Activated T-cell treated with anti-CD3 and anti-CD28 coated beads for 4 hours (primary cell): ENCODE data around the gene CCDC87.
A peak's percentile ranks its signal among the peaks of the same experiment; 100 is the strongest.
"Not testable (repeated sequence)": the region's sequence is repeated elsewhere in the genome, so short reads cannot be mapped to it uniquely, and the experiment has no call there.

Experiments
- DNase-seq: peaks from one replicate; pipeline ENCODE4 v3.0.0-alpha.2; 2020

Gene CCDC87

DNA sequence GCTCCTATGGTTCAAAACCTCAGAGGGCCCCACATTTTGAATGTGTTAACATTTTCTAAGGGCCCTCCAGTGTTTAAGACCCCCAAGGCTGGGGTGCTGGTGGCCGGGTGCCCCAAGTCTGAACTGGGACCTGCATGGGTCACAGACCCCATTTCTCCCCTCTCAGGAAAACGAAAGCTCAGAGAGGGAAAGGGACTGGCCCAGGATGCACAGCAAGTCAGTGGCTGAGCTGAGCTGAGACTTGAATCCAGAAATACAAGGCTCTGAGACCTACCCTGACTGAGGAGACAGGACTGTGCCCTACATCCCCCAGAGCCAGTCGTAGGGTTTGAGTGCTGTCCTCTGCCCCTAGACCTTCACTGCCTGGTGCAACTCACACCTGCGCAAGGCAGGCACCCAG, 42.0 kb downstream of the CCDC87 start:
- DNase-seq, result no peak

DNA sequence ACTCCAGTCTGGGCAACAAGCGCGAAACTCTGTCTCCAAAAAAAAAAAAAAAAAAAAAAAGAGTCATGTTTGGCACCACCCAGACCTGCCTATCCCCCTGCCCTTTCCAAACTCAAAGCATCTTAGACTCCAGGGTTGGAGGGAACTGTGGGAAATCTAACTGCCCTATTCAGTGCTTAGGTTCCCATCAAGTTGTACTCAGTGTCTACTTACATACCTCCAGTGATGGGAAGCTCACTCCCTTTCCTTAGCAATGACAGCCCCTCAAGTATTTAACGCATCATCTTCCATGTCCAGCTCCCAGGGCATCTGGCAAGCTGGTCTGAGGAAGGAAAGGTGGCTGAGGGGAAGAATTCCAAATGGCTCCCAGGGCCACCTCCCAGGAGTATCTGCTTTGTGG, 43.2 kb downstream of the CCDC87 start:
- DNase-seq, result no peak

DNA sequence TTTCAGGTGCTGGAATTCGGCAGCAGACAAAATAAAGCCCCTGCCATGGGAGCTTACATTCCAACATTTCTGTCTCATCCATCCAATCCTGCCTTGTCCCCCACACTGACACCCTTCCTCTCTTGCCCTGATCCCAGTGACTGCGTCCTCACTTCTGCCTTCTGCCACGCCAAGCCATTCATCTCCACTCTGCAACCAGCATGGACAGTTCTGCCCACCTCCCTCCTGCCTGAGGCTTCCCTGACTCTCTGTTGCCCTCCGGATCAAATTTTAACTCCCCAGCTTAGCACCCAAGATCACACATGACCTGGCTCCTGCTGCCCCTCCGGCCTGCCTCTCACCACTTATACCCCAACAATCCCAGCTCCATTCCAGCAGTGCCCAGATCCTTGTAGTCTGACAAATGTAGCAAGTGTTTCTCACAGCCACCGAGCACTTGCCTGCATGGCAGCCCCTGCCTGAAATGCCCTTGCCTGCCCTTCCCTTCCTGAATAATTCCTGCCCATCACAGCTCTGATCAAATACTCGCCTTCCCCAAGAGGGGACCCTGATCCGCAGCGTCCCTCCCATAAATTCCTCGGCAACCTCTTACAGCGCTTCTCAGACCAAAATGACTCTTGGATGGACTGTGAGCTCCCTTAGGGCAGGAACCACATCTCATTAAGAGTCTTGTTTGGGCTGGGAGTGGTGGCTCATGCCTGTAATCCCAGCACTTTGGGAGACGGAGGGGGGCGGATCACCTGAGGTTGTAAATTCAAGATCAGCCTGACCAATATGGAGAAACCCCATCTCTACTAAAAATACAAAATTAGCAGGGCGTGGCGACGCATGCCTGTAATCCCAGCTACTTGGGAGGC, 43.9 kb downstream of the CCDC87 start:
- no peak for DNase-seq

DNA sequence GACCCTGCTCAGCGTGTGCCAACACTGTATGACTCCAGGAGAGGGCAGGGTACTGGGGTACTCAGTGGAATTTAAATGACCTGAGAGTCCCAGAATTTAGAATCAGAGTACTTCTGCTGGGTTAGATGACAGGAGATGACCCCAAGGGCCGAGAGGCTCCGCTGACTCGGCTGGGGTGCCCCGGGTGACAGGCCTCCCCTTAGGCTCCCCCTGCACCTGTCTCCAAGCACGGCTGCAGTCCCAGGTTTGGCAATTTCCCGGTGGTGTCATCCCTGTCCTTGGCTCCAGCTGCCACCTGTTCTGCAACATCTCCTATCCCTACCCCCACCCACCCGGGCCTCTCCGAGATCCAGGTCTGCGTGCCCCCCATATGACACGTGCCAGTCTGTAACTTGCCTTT, 44.8 kb downstream of the CCDC87 start:
- DNase-seq, result no peak

DNA sequence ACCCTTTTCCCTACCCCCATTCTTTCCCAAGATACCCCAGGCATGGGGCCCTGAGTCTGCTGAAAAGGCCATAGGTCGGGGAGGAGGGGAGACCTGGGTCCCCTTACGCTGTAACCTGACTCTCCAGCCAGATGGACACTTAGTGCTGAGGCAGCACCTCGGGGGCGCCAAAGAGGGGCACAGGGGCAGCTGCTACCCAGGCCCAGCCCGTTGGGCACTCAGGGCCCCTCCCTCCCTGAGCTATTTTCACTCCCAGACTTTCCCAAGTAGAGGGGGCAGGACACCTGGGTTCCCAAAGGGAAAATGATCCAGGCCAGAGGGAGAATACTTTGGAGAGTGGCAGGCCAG, 45.2 kb downstream of the CCDC87 start:
- no peak for DNase-seq

DNA sequence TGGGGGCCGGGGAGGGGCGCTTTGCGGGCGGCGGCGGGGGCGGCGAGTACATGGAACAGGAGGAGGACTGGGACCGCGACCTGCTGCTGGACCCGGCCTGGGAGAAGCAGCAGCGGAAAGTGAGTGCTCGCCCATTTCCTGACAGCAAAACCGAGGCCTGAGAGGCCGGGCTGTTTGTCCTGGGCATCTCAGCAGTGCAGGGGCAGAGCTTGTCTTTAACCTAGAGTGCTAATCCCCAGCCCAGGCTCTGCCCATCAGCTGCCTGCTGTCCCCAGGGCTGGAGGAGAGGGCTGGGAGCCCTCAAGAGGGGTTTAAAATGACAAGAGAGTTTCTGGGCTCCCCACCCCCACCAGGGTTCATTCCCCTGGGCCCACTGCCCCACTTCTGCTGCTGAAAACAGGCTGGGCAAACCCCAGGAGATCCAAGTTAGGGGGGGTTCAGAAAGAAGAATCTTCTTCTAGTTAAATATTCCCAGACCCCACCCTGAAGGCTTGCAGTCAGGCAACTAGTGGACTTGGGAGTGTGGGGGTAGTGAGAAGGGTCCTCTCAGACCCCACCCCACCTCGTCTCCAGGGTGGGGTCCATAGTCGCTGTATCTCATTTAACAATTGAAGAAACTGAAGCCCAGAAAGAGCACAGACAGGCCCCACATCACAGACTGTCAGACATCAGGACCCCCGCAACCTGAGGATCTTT, 45.7 kb downstream of the CCDC87 start:
- no peak for DNase-seq

DNA sequence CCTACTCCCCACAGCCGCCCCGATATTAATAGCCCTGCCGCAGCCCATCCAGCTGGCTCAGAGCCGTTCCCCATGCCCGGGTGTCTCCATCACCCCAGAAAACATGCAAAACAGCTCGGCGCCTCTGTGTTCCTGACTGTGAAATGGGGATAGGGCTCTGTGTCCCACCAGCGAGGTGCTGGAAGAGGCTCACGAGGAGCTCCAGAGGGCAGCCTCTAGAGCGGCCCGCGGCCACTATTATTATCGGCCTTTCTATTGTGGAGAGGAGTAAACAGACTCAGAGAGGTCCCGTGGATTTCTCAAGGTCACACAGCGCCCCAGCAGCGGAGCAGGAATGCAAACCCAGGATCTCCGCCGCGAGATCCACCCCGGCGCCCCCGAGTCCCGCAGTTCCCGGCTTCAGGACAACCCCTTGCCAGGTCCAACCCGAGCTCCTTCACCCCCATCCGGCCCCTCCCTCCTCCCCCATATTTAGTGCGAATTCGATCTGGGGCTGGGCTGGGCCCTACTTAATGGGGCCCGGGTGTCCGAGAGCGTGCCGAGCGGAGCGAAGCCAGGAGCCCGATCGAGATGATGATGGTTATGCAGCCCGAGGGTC, 46.4 kb downstream of the CCDC87 start, which contains the start of gene ACTN3:
Gene ACTN3 (plus strand): TSS at position 536 of the 598 bp plus-strand sequence. CDS start 35 bp downstream, at position 571.
- DNase-seq, result no peak

DNA sequence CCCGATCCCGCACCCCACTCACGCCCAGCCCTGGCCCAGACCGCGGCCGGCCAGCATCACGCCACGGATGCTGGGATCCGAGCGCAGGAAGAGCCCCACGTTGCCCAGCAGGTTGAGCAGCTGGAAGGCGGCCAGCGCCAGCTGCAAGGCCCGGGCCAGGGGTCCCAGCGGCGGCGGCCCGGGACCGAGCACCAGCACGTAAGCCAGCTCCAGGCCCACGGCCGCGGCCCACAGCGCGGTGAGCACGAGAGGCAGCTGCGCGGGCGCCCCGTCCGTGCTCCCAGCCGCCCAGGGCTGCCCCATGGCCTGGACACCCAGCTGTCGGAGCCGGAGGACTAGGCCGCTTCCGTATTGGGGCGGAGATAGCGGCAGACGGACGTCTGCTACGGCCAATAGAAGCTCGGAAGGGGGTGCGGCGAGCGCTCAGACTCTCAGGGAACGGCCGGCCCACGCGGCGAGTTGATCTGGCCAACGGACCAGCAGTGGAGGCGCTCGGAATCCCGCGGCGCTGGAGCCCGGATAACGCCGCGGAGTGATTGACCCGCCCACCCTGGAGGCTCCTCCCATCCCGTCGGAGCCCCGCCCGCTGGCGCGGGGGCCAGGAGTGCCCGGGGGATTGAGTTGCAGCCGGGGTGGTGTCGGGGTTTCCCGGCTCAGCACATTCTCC, 47.0 kb downstream of the CCDC87 start, which contains the start of gene ZDHHC24:
Gene ZDHHC24 (minus strand): TSS at position 348 of the 667 bp plus-strand sequence. CDS start 45 bp downstream, at position 303.
- peak; percentile 73 for DNase-seq

DNA sequence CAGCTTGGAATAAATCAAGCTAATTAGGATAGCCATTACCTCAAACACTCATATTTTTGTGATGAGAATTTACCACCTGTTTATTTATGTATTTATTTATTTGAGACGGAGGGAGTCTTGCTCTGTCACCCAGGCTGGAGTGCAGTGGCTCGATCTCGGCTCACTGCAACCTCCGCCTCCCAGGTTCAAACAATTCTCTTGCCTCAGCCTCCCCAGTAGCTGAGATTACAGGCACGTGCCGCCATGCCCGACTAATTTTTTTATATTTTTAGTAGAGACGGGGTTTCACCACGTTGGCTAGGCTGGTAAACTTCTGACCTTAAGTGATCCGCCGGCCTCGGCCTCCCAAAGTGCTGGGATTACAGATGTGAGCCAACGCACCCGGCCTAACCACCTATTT, 47.9 kb downstream of the CCDC87 start:
- DNase-seq, result not testable (repeated sequence)

DNA sequence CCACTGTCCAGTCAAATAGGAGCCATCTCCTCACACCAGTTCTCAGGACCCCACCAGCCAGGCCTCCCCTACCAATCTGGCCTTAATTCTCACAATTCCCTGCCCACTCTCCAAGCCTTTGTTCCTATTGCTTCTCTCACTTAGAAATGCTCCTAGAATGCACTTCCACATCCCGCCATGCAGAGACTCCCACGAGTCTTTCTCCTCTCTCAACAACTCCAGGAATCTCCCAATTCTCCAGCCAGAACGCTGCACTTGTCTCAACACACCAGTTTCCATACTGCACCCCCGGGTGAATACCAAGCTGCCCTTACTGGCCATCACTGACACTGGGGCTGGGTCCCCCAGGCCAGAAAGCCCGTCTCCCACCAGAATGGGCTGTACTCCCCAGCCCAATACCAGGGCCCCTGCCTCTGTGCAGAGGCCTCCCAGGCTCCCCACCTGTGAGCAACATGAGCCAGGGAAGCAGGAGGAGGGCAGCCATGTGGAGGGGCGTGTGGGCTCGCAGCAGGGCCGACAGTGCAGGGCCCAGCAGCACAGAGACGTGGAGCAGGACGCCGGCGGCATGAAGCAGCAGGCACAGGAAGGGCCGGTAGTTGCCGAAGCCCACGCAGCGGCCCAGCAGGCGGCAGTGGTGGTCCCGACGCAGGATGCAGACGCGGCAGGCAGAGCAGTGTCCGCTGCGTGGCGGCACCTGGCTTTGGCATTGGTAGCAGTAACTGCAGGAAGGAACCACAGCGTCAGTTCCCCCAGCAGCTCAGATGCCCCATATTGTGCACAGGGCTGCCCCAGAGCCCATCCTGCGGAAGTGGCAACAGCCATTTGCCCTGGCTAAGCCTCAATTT, 49.4 kb downstream of the CCDC87 start:
- DNase-seq, result peak; percentile 9

DNA sequence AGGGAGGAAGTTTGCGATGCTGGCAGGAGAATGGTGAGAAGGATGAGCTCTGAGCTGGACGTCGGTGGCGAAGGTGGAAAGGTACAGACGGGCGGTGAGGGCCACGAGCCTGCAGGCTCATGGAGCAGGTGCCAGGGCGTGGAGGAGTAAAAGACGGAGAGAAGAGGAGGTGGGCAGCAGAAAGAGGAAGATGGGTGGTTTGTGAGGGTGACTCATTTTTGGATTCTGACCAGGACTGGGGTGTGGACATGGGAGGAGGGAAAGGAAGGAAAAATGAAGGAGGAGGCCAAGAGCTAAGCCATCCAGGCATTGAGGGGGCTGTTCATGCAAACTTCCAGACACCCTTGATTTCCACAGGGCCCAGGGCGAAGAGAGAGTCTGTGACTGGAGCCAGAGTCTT, 50.5 kb downstream of the CCDC87 start:
- DNase-seq, result no peak

DNA sequence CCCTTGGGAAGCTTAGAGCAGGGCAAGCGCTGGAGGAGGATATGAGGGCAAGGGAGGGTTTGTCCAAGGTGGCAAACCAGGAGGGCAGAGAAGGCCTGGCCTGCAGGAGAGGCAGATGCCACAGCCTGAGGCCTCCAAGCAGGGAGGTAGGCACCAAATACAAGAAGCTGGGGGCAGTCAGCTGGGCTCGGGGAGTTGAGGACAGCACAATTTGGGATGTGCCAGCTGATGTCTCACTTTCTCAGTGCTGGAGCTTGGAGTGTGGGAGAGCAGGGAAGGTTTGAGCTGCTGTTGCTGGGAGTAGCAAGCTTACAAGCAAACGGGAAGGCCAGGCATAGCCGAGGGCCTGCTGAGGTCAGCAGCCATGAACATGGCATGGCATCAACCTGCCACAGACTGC, 51.0 kb downstream of the CCDC87 start:
- no peak for DNase-seq

DNA sequence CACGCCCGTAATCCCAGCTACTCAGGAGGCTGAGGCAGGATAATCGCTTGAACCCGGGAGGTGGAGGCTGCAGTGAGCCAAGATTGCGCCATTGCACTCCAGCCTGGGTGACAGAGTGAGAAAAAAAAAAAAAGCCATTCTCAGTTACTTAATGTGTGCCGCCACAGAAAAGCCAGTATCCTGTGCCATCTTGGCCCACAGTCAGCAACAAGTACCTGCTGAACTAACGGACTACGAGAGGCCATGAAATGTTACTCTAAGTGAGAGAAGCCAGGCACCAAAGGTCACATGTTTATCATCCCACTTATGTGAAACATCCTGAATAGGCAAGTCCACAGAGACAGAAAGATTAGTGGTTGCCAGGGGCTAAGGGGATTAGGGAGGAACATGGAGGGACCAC, 52.3 kb downstream of the CCDC87 start:
- not testable (repeated sequence) for DNase-seq
